ENCODE results near the gene WDR17.
A peak's percentile ranks its signal among the peaks of the same experiment; 100 is the strongest.
"Not testable (repeated sequence)": the region's sequence is repeated elsewhere in the genome, so short reads cannot be mapped to it uniquely, and the experiment has no call there.

WDR17 gene

DNA sequence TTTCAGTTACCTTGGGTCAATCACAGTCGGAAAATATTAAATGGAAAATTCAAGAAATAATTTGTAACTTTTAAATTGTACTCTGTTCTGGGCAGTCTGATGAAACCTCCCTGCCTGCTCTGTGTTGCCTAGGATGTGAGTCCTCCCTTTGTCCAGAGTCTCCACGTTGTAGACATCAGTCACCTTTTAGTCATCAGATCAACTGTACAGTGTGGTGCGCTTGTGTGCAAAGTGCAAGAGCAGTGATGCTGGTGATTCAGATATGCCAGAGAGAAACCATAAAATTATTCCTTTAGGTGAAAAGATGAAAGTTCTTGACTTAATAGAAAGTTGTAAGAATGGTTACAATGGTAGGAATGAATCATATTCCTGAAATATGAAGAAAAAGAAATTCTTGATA is 128.3 kb downstream of the WDR17 start:
- DNase-seq, result peak; percentile 66

DNA sequence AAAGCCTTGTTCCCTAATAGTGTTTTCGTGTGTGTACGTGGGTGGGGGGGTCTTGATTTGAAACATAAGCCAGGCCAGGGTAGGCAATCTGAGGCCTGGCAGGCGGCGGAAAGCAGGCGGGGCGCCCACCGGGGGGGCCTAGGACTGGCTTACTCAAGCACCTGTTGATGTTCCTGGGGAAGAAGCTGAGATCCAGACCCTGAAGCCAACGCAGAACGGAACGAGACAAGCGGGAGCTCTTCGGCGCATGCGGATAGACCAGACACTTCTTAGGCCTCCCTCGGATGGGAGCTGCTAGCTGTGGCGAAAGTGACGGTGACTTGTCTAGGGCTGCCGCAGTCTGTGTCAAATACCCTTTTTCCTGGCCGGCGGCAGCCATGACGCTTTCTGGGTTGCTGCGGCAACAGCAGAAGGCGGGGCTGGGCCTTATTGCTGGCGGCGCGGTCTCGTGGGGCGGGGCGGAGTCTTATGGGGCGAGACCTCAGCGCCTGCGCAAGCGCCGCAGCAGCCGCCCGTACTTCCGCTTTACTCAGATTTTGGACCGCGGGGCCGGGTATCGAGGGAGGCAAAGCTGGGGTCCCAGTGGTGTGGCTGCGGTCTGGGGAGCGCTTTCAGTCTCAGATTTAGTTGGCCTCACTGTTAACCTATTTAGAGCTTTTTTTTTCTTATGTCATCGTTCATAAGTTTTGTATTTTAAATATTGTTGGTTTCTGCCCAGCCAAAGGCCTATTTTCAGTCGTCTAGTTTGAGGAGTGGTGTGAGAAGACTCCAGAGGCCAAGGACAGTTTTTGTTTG is 129.7 kb downstream of the WDR17 start, which contains the start of gene SPATA4:
Gene SPATA4 (minus strand): TSS at position 402 of the 795 bp plus-strand sequence. CDS start 23 bp downstream, at position 379.
- peak; percentile 96 for DNase-seq

DNA sequence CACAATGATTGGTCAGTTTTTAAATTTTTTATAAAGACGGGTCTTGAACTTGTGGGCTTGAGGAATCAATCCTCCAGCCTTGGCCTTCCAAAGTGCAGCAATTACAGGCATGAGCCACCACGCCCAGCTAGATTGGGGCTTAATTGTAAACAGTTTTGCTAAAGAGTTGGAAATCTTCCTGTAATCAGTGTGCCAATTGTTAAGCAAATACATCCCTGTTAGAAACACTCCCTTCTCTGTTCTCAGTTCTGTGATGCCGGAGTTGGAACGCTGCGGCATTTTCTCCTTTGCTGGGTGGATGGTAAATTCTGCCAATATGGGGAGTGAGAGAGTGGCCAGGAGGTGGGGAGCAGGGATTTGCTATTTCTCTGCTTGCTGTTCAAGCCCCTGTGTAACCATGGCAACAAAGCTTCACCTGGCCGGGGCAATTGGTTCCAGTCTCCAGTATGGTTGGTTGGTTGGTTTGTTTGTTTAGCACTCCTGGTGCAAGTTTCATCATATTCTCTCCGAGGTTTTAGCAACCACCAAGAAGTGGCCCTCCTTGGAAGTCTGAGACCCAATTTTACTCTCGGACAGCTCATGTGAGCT is 132.8 kb downstream of the WDR17 start:
- no peak for DNase-seq

DNA sequence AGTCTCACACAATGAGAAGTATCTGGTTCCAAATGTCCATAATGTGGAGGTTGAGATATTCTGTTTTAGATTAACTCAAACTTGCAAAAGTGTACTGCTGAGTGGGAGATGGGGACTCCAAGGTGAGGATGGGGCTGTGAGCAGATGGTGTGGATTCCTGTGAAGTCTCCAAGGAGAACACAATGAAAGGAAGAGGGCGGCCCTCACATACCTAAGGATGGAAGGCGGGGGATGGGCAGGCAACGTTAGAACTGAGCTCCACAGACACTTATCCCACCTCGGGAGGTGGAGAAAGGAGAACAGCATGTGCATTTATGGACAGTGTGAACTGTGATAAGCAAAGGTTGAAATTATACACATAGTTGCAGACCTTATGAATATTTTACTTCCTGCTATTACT is 139.7 kb downstream of the WDR17 start:
- DNase-seq, result no peak

DNA sequence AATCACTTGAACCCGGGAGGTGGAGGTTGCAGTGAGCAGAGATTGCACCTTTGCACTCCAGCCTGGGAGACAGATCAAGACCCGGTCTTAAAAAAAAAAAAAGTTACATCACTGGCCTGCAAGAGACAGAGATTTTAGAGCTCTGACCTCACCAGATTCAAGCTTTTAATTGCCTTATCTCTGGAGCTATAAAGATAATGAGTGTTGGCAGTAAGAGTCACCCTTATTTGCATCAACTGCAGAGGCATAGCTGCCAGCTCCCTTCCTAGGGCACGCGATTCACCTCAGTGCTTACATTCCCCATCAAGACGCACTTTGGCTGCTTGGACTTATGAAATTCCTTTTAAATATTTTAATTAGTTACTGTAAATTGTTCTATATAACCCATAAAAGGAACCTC is 142.2 kb downstream of the WDR17 start:
- DNase-seq, result no peak

DNA sequence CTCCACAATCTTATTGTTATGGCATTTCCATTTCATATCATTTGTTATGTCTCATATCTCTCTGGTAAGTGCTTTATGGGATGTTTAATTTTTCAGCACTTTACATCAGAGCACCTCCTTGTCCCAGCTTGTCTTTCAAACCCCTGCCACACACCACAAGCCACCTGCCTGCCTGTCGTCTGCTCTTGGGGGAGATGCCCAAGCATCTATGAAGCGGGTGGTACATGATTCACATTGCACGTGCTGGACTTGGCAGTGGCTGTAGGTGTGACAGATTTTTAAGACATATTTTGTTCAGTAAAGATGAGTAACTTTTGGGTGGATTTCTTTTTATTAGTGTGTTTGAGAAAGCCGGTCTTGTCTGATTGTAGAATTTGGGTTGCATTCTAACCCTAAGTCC is 143.9 kb downstream of the WDR17 start:
- DNase-seq, result no peak

DNA sequence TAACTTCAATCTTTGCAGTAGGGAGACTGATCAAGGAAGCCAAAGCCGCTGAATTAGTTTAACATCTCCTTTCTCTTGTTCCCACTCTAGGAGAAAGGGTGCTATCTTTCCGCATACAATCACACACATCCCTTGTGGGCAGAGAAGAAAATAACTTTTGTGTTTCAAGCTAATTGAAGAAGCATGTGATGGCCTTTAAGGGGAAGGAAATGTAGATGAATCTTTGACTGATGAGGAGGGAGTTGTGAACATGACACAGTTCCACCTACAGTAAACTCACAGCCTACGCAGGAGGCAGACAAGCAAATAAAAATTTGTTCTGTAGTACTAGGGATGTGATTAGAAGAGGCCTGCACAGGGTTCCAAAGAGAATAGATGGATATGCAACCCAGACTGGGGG is 144.5 kb downstream of the WDR17 start:
- no peak for DNase-seq

DNA sequence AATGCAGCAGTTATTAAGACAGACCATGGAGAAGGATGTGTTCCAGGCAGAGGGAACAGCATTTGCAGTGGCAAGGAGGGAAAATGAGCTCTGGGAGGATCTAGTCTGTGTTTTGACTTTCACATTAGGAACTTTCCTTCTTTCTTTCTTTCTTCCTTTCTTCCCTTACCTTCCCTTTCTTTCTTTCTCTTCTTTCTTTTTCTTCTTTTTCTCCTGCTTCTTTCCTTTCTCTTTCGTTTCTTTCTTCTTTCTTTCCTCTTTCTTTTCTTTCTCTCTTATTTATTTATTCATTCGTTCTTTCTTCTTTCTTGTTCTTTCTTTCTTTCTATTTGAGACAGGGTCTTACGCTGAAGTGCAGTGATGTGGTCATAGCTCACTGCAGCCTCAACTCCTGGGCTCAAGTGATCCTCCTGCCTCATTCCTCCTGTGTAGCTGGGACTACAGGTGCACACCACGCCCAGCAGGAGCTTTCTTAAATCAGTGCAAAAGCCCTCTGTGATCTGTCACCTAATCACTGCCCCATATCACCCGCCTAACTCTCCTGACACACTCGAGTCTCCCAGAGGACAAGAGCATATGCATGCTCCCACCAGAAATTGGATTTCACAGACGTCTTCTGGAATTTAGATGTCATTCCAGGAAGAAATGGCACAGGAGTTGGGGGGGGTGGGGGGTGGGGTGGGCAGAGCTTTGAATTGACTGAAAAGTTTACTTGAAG is 145.1 kb downstream of the WDR17 start:
- no peak for DNase-seq

DNA sequence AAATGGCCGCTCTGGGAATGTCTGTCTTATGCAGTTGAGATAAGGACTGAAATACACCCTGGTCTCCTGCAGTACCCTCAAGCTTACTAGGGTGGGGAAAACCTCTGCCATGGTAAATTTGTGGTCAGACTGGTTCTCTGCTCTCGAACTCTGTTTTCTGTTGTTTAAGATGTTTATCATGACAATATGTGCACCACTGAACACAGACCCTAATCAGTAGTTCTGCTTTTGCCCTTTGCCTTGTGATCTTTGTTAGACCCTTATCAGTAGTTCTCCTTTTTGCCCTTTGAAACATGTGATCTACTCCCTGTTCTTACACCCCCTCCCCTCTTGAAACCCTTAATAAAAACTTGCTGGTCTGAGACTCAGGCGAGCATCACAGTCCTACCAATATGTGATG is 146.7 kb downstream of the WDR17 start:
- DNase-seq, result not testable (repeated sequence)

DNA sequence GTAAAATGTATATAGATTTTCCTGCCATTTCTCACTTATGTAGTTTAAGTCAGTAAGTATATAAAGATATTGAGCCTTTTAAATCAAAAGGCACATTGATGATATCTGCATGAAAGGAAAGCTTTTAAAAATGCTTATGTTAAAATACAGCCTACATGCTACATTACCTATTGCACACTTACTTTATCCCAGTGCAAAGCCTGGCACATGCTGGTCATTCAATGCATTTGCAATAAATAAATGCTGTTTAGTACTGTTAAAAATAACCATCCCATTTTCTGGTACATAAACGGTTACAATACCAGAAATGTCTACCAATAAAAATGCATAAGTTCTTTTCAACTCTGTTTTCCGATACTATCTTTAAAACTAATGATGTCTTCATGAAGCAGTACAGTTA is 151.9 kb downstream of the WDR17 start:
- no peak for DNase-seq

DNA sequence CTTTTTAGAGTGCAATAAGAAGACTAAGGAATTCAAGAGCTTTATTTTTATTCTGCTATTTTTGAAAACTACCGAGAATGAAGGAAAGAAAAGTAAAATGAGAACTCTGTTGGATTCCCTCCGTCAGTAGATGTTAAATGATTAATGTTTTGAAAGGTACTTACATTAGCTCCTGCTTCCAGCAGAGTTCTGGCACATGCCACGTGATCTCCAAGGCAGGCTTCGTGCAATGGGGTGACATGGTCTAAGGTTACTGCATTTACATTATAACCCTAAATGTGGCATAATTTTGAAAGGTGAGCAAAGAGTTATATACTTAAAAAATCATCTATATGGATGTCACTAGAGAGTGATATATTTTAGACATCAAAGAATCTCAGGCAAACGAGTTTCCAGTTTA is 156.5 kb downstream of the WDR17 start:
- no peak for DNase-seq

DNA sequence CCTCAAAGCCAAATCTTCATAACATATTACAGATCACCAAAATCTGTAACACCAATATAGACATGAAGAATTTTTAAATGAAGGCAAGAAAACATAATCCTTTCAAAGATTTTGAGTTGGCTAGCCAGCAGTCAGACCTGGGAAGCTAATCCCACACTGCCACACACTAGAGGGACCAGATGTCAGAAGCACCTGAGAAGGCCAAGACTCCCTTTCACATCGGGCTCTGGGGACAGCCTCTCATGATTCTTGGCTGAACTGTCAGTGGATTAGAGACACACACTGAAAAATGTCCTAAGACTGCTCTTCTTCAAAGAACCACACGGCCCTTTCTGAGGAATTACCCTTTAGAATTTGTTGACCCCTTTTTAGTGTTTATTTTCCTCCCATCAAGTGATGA is 157.9 kb downstream of the WDR17 start:
- DNase-seq, result no peak

DNA sequence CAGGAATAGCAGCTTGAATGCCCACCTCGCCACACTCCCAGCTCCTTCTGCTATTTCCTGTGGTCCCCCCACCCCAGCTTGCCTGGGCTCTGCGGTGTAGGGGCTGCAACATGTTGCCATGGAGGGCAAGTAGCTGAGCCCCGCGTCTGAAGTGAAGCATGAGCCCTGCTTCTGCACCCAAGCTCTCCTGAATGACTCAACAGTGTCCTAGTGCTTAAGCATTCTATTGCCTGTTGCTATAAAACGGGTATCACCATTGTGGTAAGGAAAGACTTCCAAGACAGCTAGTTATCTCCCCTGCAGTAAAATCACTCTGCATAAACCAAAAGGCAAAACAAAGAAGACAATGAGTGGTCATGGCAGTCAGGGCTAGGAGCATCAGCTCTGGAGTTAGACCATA is 161.1 kb downstream of the WDR17 start:
- DNase-seq, result no peak

DNA sequence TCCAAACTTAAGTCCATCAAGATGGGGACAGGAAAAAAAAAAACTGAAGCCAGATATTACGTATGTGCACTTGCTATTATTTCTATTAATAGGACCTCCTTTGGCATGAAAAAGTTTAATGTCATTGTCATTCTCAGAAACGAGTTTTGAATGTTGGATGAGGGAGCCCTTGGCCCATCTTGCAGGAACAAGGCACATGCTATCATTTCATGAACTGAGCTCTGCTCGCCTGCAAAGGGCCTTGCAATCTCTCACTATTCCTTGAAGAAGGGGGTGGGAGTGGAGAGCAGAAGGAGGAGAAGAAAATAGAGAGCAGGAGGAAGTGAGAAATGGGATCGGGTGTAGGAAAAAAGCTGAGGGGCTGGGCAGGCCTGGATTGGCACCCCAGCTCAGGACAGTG is 164.0 kb downstream of the WDR17 start:
- DNase-seq, result no peak
